Muscle layer of colon (tissue), 2 donors: ENCODE measurements around the gene ZNF575.

Source experiments
- H3K27ac ChIP-seq: one replicate; pipeline ENCODE4 v1.7.0; 2013; ENCODE audit warnings: low read depth, mild to moderate bottlenecking, low read length, moderate library complexity
- H3K27me3 ChIP-seq, 2 donors: one replicate each; pipeline ENCODE4 v1.7.0; 2013; ENCODE audit warnings: low read length in 2 of 2, mild to moderate bottlenecking in 2 of 2; ENCODE audit not compliant: insufficient read depth in 2 of 2, control insufficient read depth in 1 of 2
- H3K36me3 ChIP-seq: one replicate; pipeline ENCODE4 v1.7.0; 2013; ENCODE audit warnings: mild to moderate bottlenecking, low read length; ENCODE audit not compliant: insufficient read depth
- H3K4me1 ChIP-seq: one replicate; pipeline ENCODE4 v1.7.0; 2013; ENCODE audit warnings: mild to moderate bottlenecking, low read length; ENCODE audit not compliant: insufficient read depth
- H3K4me3 ChIP-seq, 2 donors: one replicate each; pipeline ENCODE4 v1.7.0; 2013; ENCODE audit warnings: low read length in 2 of 2, low read depth in 1 of 2, mild to moderate bottlenecking in 1 of 2, moderate library complexity in 1 of 2
- H3K9ac ChIP-seq: one replicate; pipeline ENCODE4 v1.7.0; 2013; ENCODE audit warnings: low read length
- H3K9me3 ChIP-seq: one replicate; pipeline ENCODE4 v1.7.0; 2013; ENCODE audit warnings: mild to moderate bottlenecking, low read length
- donor health status: abdominal sarcoma.
- donor health status: Adenocarcinoma of cecum.

The ZNF575 gene

DNA sequence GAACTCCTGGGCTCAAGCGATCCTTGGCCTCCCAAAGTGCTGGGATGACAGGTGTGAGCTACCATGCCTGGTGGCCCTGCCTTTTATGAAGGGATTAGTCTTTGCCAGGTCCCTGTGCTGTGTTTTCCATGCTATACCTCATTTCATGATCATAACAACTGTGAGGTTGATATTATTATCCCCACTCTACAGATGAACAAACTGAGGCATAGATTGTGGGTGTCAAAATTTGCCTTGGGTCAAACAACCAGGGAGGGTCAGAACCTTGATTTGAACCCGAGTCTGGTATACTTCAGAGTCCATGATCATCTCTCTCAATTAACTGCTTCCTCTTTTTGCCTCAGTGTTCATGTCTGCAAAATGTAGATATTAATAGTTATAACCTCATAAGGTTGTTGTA is 49.5 kb downstream of the ZNF575 start:
- Histone ChIP-seq H3K36me3 (no peaks in the 10 kb centered on the region), H3K4me1 (peaks cover 15% of the 10 kb centered on the region), H3K27ac (no peak overlapping the region), H3K9ac (no peak overlapping the region), H3K27me3 (no peaks in the 10 kb centered on the region), H3K9me3 (no peaks in the 10 kb centered on the region), H3K4me3 (no peak overlapping the region)

DNA sequence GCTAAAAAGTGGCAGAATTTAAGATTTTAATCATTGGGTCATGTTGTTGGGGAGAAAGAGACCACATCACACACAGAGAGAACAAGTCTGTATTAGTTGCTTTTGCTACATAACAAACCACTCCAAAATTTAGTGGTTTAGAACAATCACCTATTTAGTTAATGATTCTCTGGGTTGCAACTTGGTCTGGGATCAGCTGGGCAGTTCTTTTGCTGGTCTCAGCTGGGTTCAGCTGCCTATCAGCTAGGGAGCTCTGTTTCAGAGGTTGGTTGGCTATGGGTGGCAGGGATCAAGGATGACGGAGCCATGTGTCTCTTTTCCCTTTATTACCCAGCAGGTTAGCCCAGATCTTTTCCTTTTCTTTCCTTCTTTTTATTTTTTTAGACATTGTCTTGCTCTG is 51.5 kb downstream of the ZNF575 start:
- Histone ChIP-seq H3K36me3 (no peaks in the 10 kb centered on the region), H3K9ac (no peak overlapping the region), H3K4me1 (peaks cover 15% of the 10 kb centered on the region), H3K27me3 (no peaks in the 10 kb centered on the region), H3K4me3 (no peak overlapping the region), H3K9me3 (no peaks in the 10 kb centered on the region), H3K27ac (no peak overlapping the region)
